AG08395 (cell line): ENCODE data around the gene ABCA7.

Experiments used
- DNase-seq: peaks from one replicate; pipeline ENCODE4 v3.0.0; 2012; ENCODE audit warnings: mixed read lengths, low spot score

ABCA7 gene

GRCh38 chr19:1055886-1056620, 16.1 kb downstream of the ABCA7 start:
- DNase-seq, result no peak

- DNase-seq, result no peak
These were observed 17.4 kb downstream of the ABCA7 start for GRCh38 chr19:1057176-1057855.

- DNase-seq, result no peak
These were observed 18.2 kb downstream of the ABCA7 start for GRCh38 chr19:1058112-1058511.

- DNase-seq, result no peak
These were observed 20.8 kb downstream of the ABCA7 start for GRCh38 chr19:1060689-1061088.

GRCh38 chr19:1061987-1062386, 22.1 kb downstream of the ABCA7 start:
- DNase-seq, result no peak

- DNase-seq, result no peak
These were observed 22.6 kb downstream of the ABCA7 start for GRCh38 chr19:1062387-1063029.

- no peak for DNase-seq
These were observed 23.4 kb downstream of the ABCA7 start for GRCh38 chr19:1063030-1063908.

- DNase-seq, result no peak
These were observed 24.2 kb downstream of the ABCA7 start for GRCh38 chr19:1063909-1064660.

GRCh38 chr19:1064661-1065605, 25.0 kb downstream of the ABCA7 start:
- DNase-seq, result peak; percentile 75

- DNase-seq, result no peak
These were observed 25.8 kb downstream of the ABCA7 start for GRCh38 chr19:1065606-1066109.

- no peak for DNase-seq
These were observed 26.4 kb downstream of the ABCA7 start for GRCh38 chr19:1066251-1066747.

GRCh38 chr19:1066748-1067340, 26.9 kb downstream of the ABCA7 start, which contains the start of gene ARHGAP45:
Gene ARHGAP45, plus strand, starts transcription at chr19:1067167. Its CDS starts 239 bp downstream, at chr19:1067406.
- no peak for DNase-seq

GRCh38 chr19:1067341-1067957, 27.5 kb downstream of the ABCA7 start:
- DNase-seq, result no peak

- DNase-seq, result no peak
These were observed 28.4 kb downstream of the ABCA7 start for GRCh38 chr19:1068009-1069001.

GRCh38 chr19:1069009-1069779, 29.3 kb downstream of the ABCA7 start:
- no peak for DNase-seq

- DNase-seq, result no peak
These were observed 30.6 kb downstream of the ABCA7 start for GRCh38 chr19:1070576-1070930.
